ENCODE results near the gene TTC9B. TPM values are rescaled to one million over a fixed set of nuclear protein-coding genes. Genes with fewer than 3 reads are reported as not detected.

Gene TTC9B
- total and polyA plus RNA-seq, 2 experiments from 2014 or later = 0.63 to 1.0 TPM

DNA sequence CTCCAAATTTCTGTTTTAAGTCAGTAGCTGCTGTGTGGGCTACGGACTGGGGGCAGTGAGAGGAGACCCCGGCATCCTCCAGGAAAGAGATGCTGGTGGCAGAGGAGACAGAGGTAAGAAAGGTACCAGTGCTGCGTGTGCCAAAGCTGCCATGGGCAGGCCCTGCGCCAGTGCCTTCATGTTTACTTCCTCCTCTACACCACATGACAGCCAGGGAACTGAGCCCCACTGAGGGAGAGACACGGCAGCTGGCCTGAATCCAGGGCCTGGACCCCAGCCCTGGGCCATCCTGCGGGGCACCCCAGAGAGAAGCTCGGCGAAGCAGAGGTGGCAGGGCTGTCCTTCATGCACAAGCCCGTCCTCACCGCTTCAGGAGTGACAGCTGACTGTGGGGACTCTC is 31.0 kb upstream of the TTC9B start:
- no peak overlapping the region for H2AFZ ChIP-seq
- peaks cover 13% of the 10 kb centered on the region for H3K36me3 Mint-ChIP-seq (ENCODE audit: low read depth)
- H3K27ac ChIP-seq (ENCODE audit: low read depth) = no peak overlapping the region
- H3K4me2 ChIP-seq = no peak overlapping the region
- H3K27ac Mint-ChIP-seq = no peak overlapping the region
- no peak for DNase-seq (ENCODE audit: low spot score)
- ATAC-seq = no peak
- H3K9me2 ChIP-seq (ENCODE audit: insufficient read depth) = no peaks in the 10 kb centered on the region
- no peaks in the 10 kb centered on the region for H3F3A ChIP-seq (replicated peaks; ENCODE audit: low read depth)
- no peaks in the 10 kb centered on the region for H3K27me3 ChIP-seq (ENCODE audit: insufficient read depth)
- no peaks in the 10 kb centered on the region; the same call in 1 of the 2 replicates for H3K36me3 ChIP-seq (ENCODE audit: insufficient read depth)
- H3K4me1 Mint-ChIP-seq = peaks cover 22% of the 10 kb centered on the region
- TF ChIP-seq EZH2 (IDR thresholded peaks at IDR 0.05; ENCODE audit: low read depth, unreplicated experiment) (no peak), EZH2phosphoT487 (IDR thresholded peaks at IDR 0.05; ENCODE audit: unreplicated experiment) (no peak), STAT1 (IDR thresholded peaks at IDR 0.05; ENCODE audit: unreplicated experiment) (no peak), NANOG (IDR thresholded peaks at IDR 0.05; ENCODE audit: borderline replicate concordance) (no peak), POLR2AphosphoS5 (IDR thresholded peaks at IDR 0.05; ENCODE audit: low read depth) (no peak), ZNF331 (CRISPR knock-in tag; IDR thresholded peaks at IDR 0.05; ENCODE audit: low read depth) (no peak), JUNB (IDR thresholded peaks at IDR 0.05; ENCODE audit: unreplicated experiment) (no peak), CREB1 (CRISPR knock-in tag; IDR thresholded peaks at IDR 0.05; ENCODE audit: low read depth) (no peak), ZNF114 (CRISPR knock-in tag; IDR thresholded peaks at IDR 0.05) (no peak)
- TF ChIP-seq, protein P1, sequence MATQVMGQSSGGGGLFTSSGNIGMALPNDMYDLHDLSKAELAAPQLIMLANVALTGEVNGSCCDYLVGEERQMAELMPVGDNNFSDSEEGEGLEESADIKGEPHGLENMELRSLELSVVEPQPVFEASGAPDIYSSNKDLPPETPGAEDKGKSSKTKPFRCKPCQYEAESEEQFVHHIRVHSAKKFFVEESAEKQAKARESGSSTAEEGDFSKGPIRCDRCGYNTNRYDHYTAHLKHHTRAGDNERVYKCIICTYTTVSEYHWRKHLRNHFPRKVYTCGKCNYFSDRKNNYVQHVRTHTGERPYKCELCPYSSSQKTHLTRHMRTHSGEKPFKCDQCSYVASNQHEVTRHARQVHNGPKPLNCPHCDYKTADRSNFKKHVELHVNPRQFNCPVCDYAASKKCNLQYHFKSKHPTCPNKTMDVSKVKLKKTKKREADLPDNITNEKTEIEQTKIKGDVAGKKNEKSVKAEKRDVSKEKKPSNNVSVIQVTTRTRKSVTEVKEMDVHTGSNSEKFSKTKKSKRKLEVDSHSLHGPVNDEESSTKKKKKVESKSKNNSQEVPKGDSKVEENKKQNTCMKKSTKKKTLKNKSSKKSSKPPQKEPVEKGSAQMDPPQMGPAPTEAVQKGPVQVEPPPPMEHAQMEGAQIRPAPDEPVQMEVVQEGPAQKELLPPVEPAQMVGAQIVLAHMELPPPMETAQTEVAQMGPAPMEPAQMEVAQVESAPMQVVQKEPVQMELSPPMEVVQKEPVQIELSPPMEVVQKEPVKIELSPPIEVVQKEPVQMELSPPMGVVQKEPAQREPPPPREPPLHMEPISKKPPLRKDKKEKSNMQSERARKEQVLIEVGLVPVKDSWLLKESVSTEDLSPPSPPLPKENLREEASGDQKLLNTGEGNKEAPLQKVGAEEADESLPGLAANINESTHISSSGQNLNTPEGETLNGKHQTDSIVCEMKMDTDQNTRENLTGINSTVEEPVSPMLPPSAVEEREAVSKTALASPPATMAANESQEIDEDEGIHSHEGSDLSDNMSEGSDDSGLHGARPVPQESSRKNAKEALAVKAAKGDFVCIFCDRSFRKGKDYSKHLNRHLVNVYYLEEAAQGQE (IDR thresholded peaks at IDR 0.05; ENCODE audit: unreplicated experiment) = no peak
- TF ChIP-seq, protein P2, sequence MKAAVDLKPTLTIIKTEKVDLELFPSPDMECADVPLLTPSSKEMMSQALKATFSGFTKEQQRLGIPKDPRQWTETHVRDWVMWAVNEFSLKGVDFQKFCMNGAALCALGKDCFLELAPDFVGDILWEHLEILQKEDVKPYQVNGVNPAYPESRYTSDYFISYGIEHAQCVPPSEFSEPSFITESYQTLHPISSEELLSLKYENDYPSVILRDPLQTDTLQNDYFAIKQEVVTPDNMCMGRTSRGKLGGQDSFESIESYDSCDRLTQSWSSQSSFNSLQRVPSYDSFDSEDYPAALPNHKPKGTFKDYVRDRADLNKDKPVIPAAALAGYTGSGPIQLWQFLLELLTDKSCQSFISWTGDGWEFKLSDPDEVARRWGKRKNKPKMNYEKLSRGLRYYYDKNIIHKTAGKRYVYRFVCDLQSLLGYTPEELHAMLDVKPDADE (IDR thresholded peaks at IDR 0.05) = no peak
- TF ChIP-seq, protein P3, sequence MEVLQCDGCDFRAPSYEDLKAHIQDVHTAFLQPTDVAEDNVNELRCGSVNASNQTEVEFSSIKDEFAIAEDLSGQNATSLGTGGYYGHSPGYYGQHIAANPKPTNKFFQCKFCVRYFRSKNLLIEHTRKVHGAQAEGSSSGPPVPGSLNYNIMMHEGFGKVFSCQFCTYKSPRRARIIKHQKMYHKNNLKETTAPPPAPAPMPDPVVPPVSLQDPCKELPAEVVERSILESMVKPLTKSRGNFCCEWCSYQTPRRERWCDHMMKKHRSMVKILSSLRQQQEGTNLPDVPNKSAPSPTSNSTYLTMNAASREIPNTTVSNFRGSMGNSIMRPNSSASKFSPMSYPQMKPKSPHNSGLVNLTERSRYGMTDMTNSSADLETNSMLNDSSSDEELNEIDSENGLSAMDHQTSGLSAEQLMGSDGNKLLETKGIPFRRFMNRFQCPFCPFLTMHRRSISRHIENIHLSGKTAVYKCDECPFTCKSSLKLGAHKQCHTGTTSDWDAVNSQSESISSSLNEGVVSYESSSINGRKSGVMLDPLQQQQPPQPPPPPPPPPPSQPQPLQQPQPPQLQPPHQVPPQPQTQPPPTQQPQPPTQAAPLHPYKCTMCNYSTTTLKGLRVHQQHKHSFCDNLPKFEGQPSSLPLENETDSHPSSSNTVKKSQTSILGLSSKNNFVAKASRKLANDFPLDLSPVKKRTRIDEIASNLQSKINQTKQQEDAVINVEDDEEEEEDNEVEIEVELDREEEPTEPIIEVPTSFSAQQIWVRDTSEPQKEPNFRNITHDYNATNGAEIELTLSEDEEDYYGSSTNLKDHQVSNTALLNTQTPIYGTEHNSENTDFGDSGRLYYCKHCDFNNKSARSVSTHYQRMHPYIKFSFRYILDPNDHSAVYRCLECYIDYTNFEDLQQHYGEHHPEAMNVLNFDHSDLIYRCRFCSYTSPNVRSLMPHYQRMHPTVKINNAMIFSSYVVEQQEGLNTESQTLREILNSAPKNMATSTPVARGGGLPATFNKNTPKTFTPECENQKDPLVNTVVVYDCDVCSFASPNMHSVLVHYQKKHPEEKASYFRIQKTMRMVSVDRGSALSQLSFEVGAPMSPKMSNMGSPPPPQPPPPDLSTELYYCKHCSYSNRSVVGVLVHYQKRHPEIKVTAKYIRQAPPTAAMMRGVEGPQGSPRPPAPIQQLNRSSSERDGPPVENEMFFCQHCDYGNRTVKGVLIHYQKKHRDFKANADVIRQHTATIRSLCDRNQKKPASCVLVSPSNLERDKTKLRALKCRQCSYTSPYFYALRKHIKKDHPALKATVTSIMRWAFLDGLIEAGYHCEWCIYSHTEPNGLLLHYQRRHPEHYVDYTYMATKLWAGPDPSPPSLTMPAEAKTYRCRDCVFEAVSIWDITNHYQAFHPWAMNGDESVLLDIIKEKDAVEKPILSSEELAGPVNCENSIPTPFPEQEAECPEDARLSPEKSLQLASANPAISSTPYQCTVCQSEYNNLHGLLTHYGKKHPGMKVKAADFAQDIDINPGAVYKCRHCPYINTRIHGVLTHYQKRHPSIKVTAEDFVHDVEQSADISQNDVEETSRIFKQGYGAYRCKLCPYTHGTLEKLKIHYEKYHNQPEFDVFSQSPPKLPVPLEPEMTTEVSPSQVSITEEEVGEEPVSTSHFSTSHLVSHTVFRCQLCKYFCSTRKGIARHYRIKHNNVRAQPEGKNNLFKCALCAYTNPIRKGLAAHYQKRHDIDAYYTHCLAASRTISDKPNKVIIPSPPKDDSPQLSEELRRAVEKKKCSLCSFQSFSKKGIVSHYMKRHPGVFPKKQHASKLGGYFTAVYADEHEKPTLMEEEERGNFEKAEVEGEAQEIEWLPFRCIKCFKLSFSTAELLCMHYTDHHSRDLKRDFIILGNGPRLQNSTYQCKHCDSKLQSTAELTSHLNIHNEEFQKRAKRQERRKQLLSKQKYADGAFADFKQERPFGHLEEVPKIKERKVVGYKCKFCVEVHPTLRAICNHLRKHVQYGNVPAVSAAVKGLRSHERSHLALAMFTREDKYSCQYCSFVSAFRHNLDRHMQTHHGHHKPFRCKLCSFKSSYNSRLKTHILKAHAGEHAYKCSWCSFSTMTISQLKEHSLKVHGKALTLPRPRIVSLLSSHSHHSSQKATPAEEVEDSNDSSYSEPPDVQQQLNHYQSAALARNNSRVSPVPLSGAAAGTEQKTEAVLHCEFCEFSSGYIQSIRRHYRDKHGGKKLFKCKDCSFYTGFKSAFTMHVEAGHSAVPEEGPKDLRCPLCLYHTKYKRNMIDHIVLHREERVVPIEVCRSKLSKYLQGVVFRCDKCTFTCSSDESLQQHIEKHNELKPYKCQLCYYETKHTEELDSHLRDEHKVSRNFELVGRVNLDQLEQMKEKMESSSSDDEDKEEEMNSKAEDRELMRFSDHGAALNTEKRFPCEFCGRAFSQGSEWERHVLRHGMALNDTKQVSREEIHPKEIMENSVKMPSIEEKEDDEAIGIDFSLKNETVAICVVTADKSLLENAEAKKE (CRISPR knock-in tag; IDR thresholded peaks at IDR 0.05) = no peak
- TF ChIP-seq, protein P4, sequence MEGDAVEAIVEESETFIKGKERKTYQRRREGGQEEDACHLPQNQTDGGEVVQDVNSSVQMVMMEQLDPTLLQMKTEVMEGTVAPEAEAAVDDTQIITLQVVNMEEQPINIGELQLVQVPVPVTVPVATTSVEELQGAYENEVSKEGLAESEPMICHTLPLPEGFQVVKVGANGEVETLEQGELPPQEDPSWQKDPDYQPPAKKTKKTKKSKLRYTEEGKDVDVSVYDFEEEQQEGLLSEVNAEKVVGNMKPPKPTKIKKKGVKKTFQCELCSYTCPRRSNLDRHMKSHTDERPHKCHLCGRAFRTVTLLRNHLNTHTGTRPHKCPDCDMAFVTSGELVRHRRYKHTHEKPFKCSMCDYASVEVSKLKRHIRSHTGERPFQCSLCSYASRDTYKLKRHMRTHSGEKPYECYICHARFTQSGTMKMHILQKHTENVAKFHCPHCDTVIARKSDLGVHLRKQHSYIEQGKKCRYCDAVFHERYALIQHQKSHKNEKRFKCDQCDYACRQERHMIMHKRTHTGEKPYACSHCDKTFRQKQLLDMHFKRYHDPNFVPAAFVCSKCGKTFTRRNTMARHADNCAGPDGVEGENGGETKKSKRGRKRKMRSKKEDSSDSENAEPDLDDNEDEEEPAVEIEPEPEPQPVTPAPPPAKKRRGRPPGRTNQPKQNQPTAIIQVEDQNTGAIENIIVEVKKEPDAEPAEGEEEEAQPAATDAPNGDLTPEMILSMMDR (conservative IDR thresholded peaks at IDR 0.05; ENCODE audit: low read depth in 2 of 2) = no peak
- H3K27me3 Mint-ChIP-seq (ENCODE audit: insufficient read depth, low read depth, poor library complexity) = peaks cover 10% of the 10 kb centered on the region
- no peak overlapping the region for H3K4me3 Mint-ChIP-seq
- H3K4me1 ChIP-seq (ENCODE audit: insufficient read depth) = peaks cover 7% of the 10 kb centered on the region; the same call in 1 of the 2 replicates
- peaks cover 3% of the 10 kb centered on the region; the same call in 1 of the 2 replicates for H4K20me1 ChIP-seq (replicated peaks; ENCODE audit: insufficient read depth)
- no peak overlapping the region for H3K4me3 ChIP-seq
- H3K79me2 ChIP-seq (replicated peaks; ENCODE audit: insufficient read depth) = no peaks in the 10 kb centered on the region; the same call in 1 of the 2 replicates
- H3K9me3 Mint-ChIP-seq = no peaks in the 10 kb centered on the region
